Activated naive CD8-positive, alpha-beta T cell treated with anti-CD3 and anti-CD28 coated beads, Interleukin-2, amount 50 U/mL, for 16 hours (primary cell): ENCODE measurements around the gene ANKS1B.

ENCODE experiments used
- DNase-seq: peaks from one replicate; pipeline ENCODE4 v3.0.0-alpha.2; 2020; ENCODE audit warnings: low read depth, low spot score

Gene ANKS1B

DNA sequence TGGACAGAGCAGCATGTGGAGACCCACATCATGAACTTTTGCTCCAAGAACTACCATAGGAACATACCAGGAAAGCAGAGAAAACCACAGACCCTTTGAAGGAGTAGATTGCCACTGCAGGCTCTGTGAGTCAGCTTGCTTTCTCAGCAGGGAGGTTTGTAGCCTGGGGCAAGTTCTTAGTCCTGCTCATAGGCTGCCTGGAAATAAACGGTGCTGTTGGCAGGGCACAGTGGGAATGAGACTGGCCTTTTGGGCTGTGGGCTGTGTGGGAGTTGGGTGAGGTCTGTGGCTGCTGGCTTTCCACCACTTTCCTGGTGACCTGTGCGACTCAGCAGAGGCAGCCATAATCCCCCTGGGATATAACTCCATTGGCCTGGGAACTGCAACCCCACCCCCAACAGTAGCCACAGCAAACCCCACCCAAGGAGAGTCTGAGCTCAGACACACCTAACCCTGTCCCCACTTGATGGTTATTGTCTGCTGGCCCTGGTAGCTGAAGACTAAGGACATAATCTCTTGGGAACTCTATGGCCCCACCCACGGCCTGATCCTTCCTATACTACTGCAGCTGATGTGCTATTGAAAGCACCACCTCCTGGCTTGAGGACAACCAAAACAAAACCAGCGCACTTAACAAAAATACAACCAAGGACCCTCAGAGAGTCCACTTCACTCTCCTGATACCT, 529.2 kb downstream of the ANKS1B start:
- DNase-seq, result no peak

DNA sequence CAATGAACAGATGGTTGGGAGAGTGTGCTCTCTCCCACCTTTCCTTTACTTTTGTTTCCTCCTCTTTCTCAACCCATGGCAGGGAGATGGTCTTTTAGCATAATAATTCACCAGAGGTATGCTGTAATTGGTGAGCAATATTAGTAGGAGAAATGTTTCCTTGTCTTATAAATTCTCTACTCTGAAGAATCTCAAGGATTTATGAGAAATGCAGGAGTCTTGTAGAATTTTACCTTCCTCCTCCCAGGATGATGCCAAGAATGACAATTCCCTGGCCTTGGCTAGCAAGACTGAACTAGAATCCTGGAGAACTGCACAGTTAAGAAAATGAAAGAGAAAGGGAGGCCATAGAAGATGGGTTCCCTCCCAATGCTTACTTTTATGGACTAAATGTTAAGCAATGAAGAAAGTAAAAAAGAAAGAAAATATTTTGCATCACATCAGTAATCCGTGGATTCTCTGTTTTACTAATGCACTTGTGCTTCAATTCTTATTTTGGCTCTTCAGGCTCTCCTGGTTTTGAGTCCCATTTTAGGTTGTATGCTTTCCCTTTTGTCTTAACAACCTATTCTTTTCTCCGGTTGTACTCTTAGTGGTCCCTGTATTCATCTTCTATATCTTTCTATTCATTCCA, 530.1 kb downstream of the ANKS1B start:
- DNase-seq, result no peak

DNA sequence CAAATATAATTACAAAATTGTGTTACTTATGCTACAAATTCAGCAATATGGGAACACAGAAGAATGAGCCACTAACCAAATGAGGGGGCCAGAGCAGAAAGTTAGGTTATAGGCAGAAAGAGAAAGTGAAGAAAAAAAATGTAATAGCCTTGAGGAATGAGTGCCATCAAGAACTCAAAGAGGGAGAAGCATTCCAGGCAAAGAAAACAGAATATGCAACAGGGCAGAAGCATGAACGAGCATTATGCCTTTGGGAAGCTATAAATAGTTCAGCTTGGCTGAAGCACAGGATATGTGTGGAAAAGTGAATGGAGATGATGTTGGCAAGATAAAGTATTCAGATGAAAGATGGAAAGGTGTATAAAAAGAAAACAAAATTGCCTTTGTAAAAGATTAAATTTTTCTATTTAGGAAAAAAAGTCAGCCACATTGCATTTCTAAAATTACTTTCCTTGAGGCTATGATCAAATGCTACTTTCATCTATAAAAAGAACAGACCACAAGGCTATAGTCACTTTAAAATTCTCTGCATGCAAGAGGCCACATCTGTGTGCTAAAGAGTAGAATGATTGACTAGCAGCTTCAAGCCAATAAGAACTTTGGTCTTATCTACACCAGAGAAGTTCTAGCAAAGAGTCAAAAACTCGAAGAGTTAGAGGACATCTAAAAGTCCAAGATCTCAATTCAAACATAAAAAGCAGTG, 530.7 kb downstream of the ANKS1B start:
- DNase-seq, result no peak

DNA sequence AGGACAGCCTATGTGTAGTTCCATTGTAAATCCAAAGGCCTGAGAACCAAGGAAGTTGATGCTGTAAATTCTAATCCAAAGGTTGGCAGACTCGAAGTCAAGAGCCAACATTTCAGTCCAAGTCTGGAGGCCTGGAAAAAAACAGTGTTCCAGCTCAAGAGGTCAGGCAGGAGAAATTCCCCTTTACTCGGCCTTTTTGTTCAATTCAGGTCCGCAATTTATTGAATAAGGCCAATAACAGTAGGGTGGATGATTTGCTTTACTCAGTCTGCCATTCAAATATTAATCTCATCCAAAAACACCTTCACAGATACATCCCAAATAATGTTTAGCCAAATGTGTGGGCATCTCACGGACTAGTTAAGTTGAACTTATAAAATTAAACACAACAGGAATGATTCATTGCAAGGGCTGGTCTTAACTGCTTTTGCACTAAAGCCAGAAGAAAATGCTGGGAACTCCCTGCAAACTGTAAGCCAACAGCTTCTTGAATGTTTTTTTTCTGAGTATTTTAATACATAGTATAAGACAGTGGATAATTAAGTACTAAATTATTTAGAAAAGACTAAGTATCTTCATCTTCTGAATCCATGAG, 534.6 kb downstream of the ANKS1B start:
- DNase-seq, result no peak

DNA sequence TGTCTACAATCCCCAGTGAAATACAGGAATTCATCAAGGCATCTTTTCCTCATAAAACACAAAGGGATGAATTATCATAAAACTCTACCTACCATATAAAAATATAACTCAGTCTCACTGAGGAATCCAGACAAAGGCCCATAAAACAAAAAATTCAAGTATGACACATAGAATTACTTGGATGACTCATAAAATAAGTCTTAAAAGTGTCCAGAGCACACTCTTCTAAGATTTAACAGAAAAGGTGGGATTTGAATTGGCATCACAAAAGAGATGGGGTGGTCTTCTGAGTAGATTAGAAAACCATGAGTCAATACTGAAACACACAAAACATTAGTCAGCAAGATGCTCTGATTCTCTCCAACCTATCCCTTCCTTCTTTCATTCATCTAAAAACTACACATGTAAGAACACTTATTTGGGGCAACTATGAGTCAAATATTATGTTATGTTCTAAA, 539.8 kb downstream of the ANKS1B start:
- no peak for DNase-seq

DNA sequence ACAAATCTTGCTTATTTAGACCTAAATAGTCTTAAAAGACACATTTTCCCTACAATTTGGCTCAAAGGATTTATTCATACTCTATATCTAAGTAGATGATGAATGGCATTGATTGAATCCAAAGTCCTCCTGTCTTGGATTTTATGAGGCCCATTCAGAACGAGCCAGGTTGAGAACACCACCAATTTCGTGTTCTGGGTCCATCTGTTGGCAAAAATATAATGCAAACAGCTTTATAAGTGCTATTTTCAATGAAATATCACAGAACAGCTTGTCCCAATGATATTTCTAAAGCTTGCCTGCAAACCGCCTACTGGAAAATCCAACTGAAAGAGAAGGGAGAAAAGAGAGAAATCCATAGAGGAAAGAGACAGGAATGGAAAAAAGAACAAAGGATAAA, 542.0 kb downstream of the ANKS1B start:
- DNase-seq, result no peak

DNA sequence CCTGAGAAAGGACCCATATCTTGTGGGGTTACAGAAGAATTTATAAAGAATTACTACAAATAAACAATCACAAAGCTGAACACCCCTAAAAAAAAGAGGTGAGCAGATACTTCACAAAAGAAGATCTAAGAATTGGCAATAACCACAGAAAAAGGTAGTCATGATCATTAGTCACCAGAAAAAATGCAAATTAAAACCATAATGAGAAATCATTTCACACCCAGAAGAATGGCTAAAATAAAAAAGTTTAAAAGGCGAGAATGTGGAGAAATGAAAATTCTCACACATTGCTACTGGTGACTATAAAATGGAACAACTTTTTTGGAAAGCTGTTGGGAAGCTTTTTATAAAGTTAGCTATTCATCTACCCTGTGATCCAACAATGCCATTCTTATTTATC, 545.3 kb downstream of the ANKS1B start:
- DNase-seq, result no peak

DNA sequence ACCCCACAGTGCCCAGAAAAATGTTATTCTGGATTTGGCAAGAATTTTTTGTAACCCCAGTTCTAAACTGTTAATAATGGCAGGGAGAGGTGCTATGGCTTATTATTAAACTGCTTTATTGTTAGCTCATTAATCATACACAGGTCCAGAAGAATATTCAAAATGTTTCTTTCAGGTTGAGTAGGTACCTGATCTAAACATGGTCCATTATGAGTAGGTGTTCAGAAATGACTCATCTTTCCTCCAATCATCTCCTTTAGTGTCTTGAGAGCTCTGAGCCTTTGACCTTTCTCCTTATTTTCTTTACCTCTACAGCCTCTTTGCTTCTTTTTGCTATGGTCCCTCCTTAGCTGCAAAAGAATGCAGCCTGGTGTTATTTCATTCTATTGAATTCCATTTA, 548.2 kb downstream of the ANKS1B start:
- DNase-seq, result no peak

DNA sequence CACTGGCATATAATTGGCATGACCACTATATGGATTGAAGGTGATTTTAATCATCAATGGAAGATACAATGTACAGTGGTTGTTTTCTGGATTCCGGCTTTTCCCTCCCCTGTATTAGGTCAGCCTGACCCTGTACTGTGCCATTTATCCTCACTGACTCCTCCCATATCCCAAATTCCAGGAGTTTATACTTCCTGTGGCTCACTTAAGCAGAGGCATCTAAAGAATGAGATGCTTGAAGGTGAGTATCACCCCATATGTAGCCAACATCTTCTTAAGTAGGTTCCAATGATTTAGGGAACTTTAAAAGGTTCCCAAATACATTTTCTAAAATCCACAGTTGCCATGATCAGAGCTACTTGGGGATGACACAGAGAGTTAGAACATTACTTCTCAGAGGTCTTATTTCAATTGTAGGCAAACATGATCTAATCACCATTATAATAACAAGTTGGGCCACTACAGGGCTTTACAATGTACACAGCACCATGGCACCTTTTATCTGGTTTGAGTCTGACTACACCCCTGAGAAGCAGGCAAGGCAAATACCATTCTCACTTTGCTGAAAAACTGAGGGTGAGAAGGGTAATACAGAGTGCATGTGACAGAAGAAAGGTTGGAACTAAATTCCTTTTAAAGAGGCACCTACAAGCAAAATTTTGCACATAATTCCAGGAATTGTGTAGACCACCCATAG, 549.5 kb downstream of the ANKS1B start:
- DNase-seq, result no peak

DNA sequence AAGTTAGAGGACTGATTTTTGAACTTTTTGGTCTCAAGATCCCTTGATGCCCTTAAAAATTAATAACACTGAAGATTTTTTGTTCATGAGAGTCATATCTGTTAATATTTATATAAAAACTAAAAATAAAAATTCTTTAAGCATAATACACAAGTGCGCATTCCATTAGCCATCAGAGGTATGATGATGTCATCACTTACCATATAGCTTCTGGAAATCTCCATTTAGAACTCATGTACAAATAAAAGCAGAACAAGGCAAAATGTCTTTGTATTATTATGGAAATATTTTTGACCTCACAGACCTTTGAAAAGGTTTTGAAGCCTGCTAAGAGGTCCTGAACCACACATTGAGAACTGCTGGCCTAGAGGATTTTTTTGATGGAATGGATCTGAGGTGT, 551.6 kb downstream of the ANKS1B start:
- no peak for DNase-seq

DNA sequence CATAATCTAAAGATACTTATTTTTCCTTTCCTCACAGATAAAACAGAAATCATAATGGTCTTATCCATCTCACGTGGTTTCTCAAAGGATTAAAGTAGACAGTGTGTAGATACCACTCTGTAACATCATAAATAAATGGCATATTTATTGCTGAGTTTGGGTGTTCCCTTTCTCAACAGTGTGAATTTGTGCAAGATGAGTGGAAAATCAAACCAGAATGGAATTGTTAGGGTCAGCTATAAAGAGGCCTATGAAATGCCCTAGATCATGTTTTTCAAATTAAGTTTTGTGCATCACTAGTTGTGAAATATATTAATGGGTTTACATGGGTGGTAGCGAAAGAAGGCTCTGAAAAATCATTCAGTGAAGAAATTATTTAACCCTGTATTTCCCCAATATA, 553.5 kb downstream of the ANKS1B start:
- no peak for DNase-seq

DNA sequence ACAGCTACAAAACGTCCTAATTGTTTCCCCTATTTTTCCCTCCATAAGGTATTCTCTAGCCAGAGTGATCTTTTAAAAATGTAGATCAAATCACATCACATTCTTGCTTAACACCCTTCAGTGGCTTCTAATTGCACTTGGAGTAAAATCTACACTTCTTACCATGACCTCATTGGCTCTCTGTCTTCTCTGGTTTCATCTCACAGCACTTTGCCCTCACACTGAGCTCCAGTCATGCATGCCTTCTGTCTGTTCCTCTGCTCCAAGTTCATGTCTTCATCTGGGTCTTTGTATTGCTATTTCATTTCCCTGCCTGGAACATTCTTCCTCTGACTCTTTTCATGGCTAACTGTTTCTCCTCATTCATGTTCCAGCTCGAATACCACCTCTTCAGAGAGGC, 557.6 kb downstream of the ANKS1B start:
- no peak for DNase-seq

DNA sequence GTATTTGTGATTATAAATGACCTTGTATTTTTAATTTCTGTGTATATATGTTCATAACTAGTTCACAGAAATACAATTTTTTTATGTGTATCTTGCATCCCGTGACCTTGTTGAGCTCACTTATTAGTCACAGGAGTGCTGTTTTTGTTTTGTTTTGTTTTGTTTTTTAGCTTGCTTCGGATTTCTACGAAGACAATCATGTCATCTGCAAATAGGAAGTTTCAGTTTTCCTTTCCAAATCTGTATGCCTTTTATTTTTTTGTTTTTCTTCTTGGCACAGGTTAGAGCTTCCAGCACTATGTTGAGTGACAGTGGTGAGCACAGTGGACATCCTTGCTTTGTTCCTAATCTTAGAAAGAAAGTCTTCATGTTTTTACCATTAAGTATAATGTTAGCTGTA, 566.4 kb downstream of the ANKS1B start:
- no peak for DNase-seq

DNA sequence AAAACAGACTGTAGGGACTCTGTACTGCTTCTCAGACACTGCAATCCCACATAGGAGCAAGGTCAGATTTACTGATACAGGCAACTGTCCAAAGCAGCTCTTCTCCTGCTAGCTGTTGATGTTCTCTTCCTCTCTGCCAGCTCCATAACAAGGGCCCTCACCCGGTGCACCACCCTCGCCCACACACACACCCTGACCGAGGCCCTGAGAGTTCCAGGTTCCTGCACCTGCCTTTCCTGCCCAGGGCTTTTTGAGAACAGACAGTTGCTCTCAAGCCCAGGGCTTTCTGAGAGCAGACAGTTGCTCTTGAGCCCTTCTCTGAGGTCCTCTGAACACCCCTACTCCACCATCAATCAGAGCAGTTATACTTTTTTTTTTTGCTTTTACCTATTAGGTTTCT, 571.0 kb downstream of the ANKS1B start:
- DNase-seq, result no peak

DNA sequence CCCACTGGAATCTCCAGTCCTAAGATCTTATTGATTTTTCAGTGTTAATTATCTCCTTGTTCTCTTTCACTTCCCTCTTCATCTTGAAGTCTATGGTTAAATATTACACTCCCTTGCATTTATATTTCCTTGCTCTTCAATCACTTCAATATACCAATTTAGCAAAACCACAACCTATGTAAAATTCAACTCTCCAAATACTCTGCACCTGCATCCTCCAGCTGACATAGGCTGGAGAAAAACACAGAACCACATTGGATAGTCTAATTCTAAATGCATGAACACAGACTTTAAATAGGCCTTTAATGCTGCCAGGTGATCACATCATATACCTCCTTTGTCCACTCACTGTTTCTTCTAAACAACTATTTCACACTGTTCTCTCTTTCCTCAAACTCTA, 591.0 kb downstream of the ANKS1B start:
- no peak for DNase-seq

DNA sequence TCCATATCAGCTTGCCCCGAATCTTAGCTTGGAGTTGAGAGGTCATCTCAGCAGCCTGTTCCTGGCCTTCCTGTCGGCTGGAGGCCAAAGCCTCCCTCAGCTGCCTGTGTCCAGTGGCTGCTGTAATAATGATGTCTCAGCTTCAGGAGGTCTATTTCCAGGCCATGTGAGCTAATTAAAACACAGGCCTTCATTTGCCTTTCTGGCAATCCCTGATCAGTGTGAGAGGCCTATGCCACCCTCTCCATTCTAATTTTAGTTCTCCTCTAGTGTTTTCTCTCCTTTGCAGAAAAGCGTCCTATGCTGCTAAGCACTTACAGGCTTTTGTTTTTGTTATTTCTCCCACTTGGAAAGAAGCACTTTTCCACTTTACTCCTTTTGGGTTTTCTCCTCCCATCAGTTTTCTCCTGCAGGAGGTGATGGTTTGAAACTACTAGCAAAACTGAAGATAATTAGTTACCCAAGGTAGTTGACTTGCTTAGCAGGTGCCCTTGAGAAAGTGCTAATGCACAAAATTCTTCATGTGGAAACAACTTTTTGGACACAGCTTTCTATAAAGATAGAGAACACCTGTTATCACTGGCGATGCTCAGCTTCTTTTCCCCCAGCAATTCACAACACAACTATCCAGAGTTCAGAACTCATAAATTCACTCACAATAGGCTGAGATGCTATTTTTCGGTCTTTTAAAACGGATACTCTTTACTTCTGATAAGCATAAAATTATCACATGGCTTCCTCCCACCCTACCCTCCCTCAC, 592.5 kb downstream of the ANKS1B start:
- no peak for DNase-seq

DNA sequence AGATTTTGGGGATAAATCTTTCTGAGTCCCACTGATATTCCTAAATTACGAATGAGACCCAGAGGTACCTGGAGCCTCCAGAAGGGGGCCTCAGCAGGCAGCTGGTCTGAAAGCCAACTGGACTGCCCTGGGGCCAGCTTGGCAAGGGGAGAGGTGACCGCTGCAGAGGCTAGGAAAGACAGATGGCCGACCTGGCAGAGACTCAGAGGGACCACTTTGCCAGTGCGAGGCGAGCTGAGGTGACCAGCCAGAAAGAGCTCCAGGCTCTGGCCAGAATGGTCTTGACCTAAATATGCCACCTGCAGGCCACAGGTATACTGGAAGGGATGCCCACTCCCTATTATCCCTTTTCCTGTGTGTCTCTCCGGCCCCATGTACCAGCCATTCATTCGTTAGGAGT, 594.0 kb downstream of the ANKS1B start:
- DNase-seq, result no peak

DNA sequence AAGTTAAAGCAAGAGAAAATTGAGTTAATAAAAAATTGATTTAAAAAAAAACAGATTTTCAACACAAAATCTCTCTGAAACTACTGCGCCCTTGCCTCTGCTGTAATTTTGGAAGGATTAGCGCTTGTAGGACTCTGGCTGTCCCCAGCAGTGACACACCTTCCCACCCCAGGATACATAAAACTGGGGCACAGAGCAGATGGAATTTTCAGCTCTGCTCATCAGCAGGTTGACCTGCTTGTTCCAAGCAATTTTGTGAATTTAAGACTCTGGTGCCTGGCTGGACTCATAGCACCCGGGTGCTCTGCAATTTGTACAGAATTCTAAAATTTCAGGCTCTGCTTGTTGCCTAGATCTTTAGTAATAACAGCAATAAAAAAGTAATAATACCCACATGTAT, 595.0 kb downstream of the ANKS1B start:
- DNase-seq, result no peak

DNA sequence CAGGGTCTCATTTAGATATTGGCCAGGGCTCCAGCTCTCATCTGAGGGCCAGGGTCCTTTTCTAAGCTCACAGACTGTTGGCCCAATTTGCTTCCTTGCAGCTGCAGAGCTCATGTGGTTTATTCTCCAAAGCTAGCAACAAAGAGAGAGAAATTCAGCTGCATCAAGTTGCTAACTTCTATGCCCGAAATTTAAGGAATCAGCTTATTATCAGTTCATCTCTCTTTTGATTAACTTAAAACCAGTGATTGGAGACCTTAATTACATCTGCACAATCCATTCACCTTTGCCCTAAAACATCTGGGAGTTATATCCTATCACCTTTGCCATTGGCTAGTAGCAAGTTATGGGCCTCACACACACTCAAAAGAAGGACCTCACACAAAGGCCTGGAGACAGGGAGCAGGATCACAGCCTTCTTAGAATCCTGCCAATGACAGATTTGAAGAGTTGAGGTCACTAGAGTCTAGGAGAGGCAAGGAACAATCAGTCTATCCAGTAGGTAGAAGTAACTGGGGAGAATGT, 596.0 kb downstream of the ANKS1B start:
- no peak for DNase-seq

DNA sequence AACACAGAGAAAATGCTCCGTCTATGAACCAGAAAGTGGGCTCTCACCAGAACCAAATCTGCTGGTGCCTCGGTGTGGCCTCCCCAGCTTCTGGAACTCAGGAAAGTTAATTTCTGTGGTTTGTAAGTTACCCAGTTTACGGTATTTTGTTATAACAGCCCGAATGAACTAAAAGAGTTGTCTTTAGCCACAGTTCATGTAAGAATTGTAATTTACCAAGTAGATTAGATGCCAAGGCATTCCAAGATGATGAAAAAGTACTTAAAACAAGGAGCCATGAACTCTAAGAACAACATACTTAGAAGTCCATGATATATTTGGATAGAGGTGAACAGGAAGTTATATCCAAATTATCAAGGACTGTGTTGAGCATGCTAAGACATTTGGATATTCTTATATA, 597.1 kb downstream of the ANKS1B start:
- no peak for DNase-seq

DNA sequence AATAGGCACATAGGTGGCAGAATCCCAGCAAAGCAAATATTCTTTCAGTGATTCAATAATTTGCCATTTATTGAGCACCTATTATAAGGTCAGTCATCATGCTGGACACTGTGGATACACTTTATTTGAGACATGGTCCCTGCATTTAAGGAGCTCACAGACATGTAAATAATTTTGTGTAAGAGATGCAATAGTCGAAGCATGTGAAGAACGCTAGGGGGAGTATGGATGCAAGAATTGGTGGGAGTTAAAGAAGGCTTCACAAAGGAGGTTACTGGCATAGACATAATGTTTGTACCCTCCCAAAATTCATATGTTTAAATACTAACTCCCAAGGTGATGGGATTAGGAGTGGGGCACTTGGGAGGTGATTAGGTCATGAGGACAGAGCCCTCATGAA, 597.8 kb downstream of the ANKS1B start:
- no peak for DNase-seq
